ENCODE measurements around the gene CFL1. TPM values are rescaled to one million over a fixed set of nuclear protein-coding genes. Genes with fewer than 3 reads are reported as not detected.

CFL1 gene
- polyA plus RNA-seq, 1 of the 3 experiments (the other 2 are of a cell fraction), result 4,252 TPM

GRCh38 chr11:65883786-65884715, 26.1 kb upstream of the CFL1 start:
- POLR2A ChIA-PET, result interaction anchor here (0.6 to 1.9 kb wide), 9 partner anchors 10 to 172 kb away, joined by 3 to 9 read pairs (median 4); partner anchors contain the start of gene MUS81
- Histone ChIP-seq H2AFZ (ENCODE audit: low read depth) (no peak overlapping the region), H3K27me3 (ENCODE audit: insufficient read depth) (no peaks in the 10 kb centered on the region), H3K4me3 (ENCODE audit: low read depth in 2 of 2, low read length in 1 of 2) (no peak overlapping the region; a peak in 1 of 4 replicates), H3K9ac (no peak overlapping the region), H3K4me2 (no peak overlapping the region), H3K36me3 (replicated peaks in 1 of 2; ENCODE audit: control insufficient read depth in 1 of 2, insufficient read depth in 2 of 2, low read length in 1 of 2) (peaks cover 31 to 45% of the 10 kb centered on the region in 2 experiments), H3K9me2 (no peaks in the 10 kb centered on the region), H3F3A (replicated peaks; ENCODE audit: insufficient read depth) (peaks cover 22% of the 10 kb centered on the region), H3K4me1 (ENCODE audit: control insufficient read depth in 1 of 2, insufficient read depth in 2 of 2, low read depth in 1 of 2, low read length in 1 of 2) (peaks cover 12 to 23% of the 10 kb centered on the region in 2 experiments; a peak in 3 of 4 replicates), H4K20me1 (ENCODE audit: insufficient read depth) (no peaks in the 10 kb centered on the region), H3K79me2 (ENCODE audit: insufficient read depth) (peaks cover 39% of the 10 kb centered on the region), H3K9me3 (no peaks in the 10 kb centered on the region), H3K27ac (ENCODE audit: low read depth in 2 of 2, low read length in 1 of 2) (peak overlapping the region in 1 of 2 experiments; percentile 17; a peak in 1 of 4 replicates)
- CTCF ChIA-PET, result interaction anchor here (0.6 to 15.2 kb wide), 58 partner anchors 8 to 416 kb away, joined by 3 to 374 read pairs (median 4); partner anchors contain the start of genes AP5B1, C11orf68, CFL1 and EFEMP2
- WGBS (ENCODE audit: low lambda C conversion rate), result 80% methylated on average over 28 of the region's 28 CpGs
- TF ChIP-seq POLR2AphosphoS5 (IDR thresholded peaks at IDR 0.05; ENCODE audit: low read depth, low read length), result no peak
- no peak for TF ChIP-seq EZH2phosphoT487 (IDR thresholded peaks at IDR 0.05; ENCODE audit: borderline replicate concordance, low read depth)
- TF ChIP-seq TAF1 (IDR thresholded peaks at IDR 0.05; ENCODE audit: borderline replicate concordance, low read depth, low read length), result no peak
- no peak for TF ChIP-seq NRF1 (IDR thresholded peaks at IDR 0.05; ENCODE audit: low read depth, low read length)
- no peak for TF ChIP-seq GATA2 (CRISPR knock-in tag; IDR thresholded peaks at IDR 0.05)
- no peak for TF ChIP-seq MAX (IDR thresholded peaks at IDR 0.05; ENCODE audit: low read depth)
- TF ChIP-seq FOXJ3 (CRISPR knock-in tag; IDR thresholded peaks at IDR 0.05), result no peak
- TF ChIP-seq RFX5 (IDR thresholded peaks at IDR 0.05; ENCODE audit: low read length), result no peak
- no peak for TF ChIP-seq YY1 (IDR thresholded peaks at IDR 0.05; ENCODE audit: low read depth)
- no peak for TF ChIP-seq TCF12 (IDR thresholded peaks at IDR 0.05)
- TF ChIP-seq FOXM1 (IDR thresholded peaks at IDR 0.05; ENCODE audit: low read depth), result no peak
- DNase-seq, result no peak

GRCh38 chr11:65883058-65883761, 25.2 kb upstream of the CFL1 start:
- Histone ChIP-seq H3K36me3 (replicated peaks in 1 of 2; ENCODE audit: control insufficient read depth in 1 of 2, insufficient read depth in 2 of 2, low read length in 1 of 2) (peaks cover 31 to 45% of the 10 kb centered on the region in 2 experiments), H3K4me3 (ENCODE audit: low read depth in 2 of 2, low read length in 1 of 2) (no peak overlapping the region), H3F3A (replicated peaks; ENCODE audit: insufficient read depth) (peaks cover 17% of the 10 kb centered on the region), H3K4me2 (no peak overlapping the region), H3K27me3 (ENCODE audit: insufficient read depth) (no peaks in the 10 kb centered on the region), H4K20me1 (ENCODE audit: insufficient read depth) (no peaks in the 10 kb centered on the region), H3K4me1 (ENCODE audit: control insufficient read depth in 1 of 2, insufficient read depth in 2 of 2, low read depth in 1 of 2, low read length in 1 of 2) (peaks cover 12 to 22% of the 10 kb centered on the region in 2 experiments; a peak in 3 of 4 replicates), H2AFZ (ENCODE audit: low read depth) (no peak overlapping the region), H3K9me3 (no peaks in the 10 kb centered on the region), H3K9me2 (no peaks in the 10 kb centered on the region), H3K27ac (ENCODE audit: low read depth in 2 of 2, low read length in 1 of 2) (no peak overlapping the region), H3K9ac (no peak overlapping the region), H3K79me2 (ENCODE audit: insufficient read depth) (peaks cover 39% of the 10 kb centered on the region)
- TF ChIP-seq TCF12 (IDR thresholded peaks at IDR 0.05) (no peak), JUND (IDR thresholded peaks at IDR 0.05) (no peak), GATA2 (CRISPR knock-in tag; IDR thresholded peaks at IDR 0.05) (no peak), USF1 (IDR thresholded peaks at IDR 0.05; ENCODE audit: borderline replicate concordance, low read depth) (no peak), GABPA (IDR thresholded peaks at IDR 0.05; ENCODE audit: low read depth) (no peak), NFIC (IDR thresholded peaks at IDR 0.05; ENCODE audit: borderline replicate concordance) (no peak)
- no peak for DNase-seq
- 94% methylated on average over 13 of the region's 13 CpGs for WGBS (ENCODE audit: low lambda C conversion rate)
- ChIA-PET POLR2A (no interaction called here), CTCF (interaction anchor here (1.6 to 15.2 kb wide), 8 partner anchors 17 to 171 kb away, joined by 4 to 374 read pairs (median 30); partner anchors contain the start of genes C11orf68, CFL1, EFEMP2 and FOSL1)

All from SK-N-SH (cell line).